Thymus (tissue), 11 donors: Measurements from ENCODE around the gene G2E3. TPM values are rescaled to one million over a fixed set of nuclear protein-coding genes. Genes with fewer than 3 reads are reported as not detected.
"Not testable (repeated sequence)": the region's sequence is repeated elsewhere in the genome, so short reads cannot be mapped to it uniquely, and the experiment has no call there.

Experiments
- DNase-seq, 9 donors: peaks; one replicate each; pipeline ENCODE4 v3.0.0-alpha.2; 2013; ENCODE audit warnings: low spot score in 9 of 9, low read depth in 6 of 9, missing footprints in 1 of 9
- H3K27ac ChIP-seq, 2 donors: one replicate each; pipeline ENCODE4 v1.5.1; 2013; ENCODE audit warnings: control low read depth in 1 of 2, low read depth in 1 of 2, low read length in 1 of 2, mild to moderate bottlenecking in 1 of 2, moderate library complexity in 1 of 2
- H3K27me3 ChIP-seq, 2 donors: one replicate each; pipeline ENCODE4 v1.5.1; 2013; ENCODE audit warnings: low read length in 1 of 2; ENCODE audit not compliant: control insufficient read depth in 2 of 2, insufficient read depth in 1 of 2
- H3K36me3 ChIP-seq, 2 donors: one replicate each; pipeline ENCODE4 v1.5.1; 2013; ENCODE audit warnings: low read length in 1 of 2, mild to moderate bottlenecking in 1 of 2, moderate library complexity in 1 of 2; ENCODE audit not compliant: control insufficient read depth in 2 of 2, insufficient read depth in 2 of 2
- H3K4me1 ChIP-seq, 2 donors: one replicate each; pipeline ENCODE4 v1.5.1; 2013; ENCODE audit warnings: low read length in 2 of 2; ENCODE audit not compliant: control insufficient read depth in 2 of 2, insufficient read depth in 2 of 2
- H3K4me3 ChIP-seq, 2 donors: one replicate each; pipeline ENCODE4 v1.5.1; 2013; ENCODE audit warnings: low read length in 2 of 2, control low read depth in 1 of 2, mild to moderate bottlenecking in 1 of 2
- H3K9me3 ChIP-seq, 2 donors: one replicate each; pipeline ENCODE4 v1.5.1; 2013; ENCODE audit warnings: low read length in 1 of 2, mild to moderate bottlenecking in 1 of 2; ENCODE audit not compliant: control insufficient read depth in 2 of 2, insufficient read depth in 1 of 2
- WGBS: extraction: QIAGEN DNeasy Blood & Tissue Kit; methylation state at CpG from one replicate; pipeline ENCODE4 v1.1.7; 2013; 5-methylcytosine and 5-hydroxymethylcytosine counted together
- polyA plus RNA-seq: library from polyadenylated mRNA; stranded (reverse); fragments of 200-250 nt; gene quantifications from one replicate; pipeline ENCODE4 v1.2.3, GENCODE V29; 2013
- total RNA-seq: library from RNA; stranded (reverse); fragments of 120-200 nt; gene quantifications from one replicate; pipeline ENCODE4 v1.2.4, GENCODE V29; 2013
- donor health status: healthy.

The G2E3 gene
- total and polyA plus RNA-seq, 2 donors, result 8.7 to 32.3 TPM

- no peak overlapping the region for H3K4me3 ChIP-seq
- H3K4me1 ChIP-seq, result peaks cover 0 to 3% of the 10 kb centered on the region in 2 donors
- no peak overlapping the region for H3K27ac ChIP-seq
- H3K27me3 ChIP-seq, result no peaks in the 10 kb centered on the region
- H3K9me3 ChIP-seq, result no peaks in the 10 kb centered on the region
- peak in 1 of 9 donors; percentile 9 for DNase-seq
- 98% methylated on average over 7 of the region's 7 CpGs for WGBS
- no peaks in the 10 kb centered on the region for H3K36me3 ChIP-seq
Measured at GRCh38 chr14:30527196-30527595, 31.8 kb upstream of the G2E3 start.

- Histone ChIP-seq H3K27ac (no peak overlapping the region), H3K9me3 (no peaks in the 10 kb centered on the region), H3K4me1 (no peaks in the 10 kb centered on the region), H3K36me3 (no peaks in the 10 kb centered on the region), H3K27me3 (no peaks in the 10 kb centered on the region), H3K4me3 (no peak overlapping the region)
- WGBS, result 92% methylated on average over 5 of the region's 5 CpGs
- no peak for DNase-seq
Measured at GRCh38 chr14:30528119-30528518, 30.8 kb upstream of the G2E3 start.

GRCh38 chr14:30528778-30529642 is 29.9 kb upstream of the G2E3 start:
- Histone ChIP-seq H3K9me3 (no peaks in the 10 kb centered on the region), H3K36me3 (no peaks in the 10 kb centered on the region), H3K27ac (no peak overlapping the region), H3K4me1 (no peaks in the 10 kb centered on the region), H3K27me3 (no peaks in the 10 kb centered on the region), H3K4me3 (no peak overlapping the region)
- WGBS, result 97% methylated on average over 12 of the region's 12 CpGs
- no peak for DNase-seq

GRCh38 chr14:30532264-30532663 is 26.7 kb upstream of the G2E3 start:
- Histone ChIP-seq H3K9me3 (no peaks in the 10 kb centered on the region), H3K4me3 (no peak overlapping the region), H3K36me3 (no peaks in the 10 kb centered on the region), H3K27me3 (no peaks in the 10 kb centered on the region), H3K27ac (no peak overlapping the region), H3K4me1 (no peaks in the 10 kb centered on the region)
- no peak for DNase-seq
- 97% methylated on average over 5 of the region's 5 CpGs for WGBS

GRCh38 chr14:30533126-30533525 is 25.8 kb upstream of the G2E3 start:
- Histone ChIP-seq H3K36me3 (no peaks in the 10 kb centered on the region), H3K9me3 (no peaks in the 10 kb centered on the region), H3K4me1 (no peaks in the 10 kb centered on the region), H3K4me3 (no peak overlapping the region), H3K27me3 (no peaks in the 10 kb centered on the region), H3K27ac (no peak overlapping the region)
- no peak for DNase-seq
- 100% methylated on average over 1 of the region's 1 CpG for WGBS

- H3K36me3 ChIP-seq, result no peaks in the 10 kb centered on the region
- no peaks in the 10 kb centered on the region for H3K4me1 ChIP-seq
- no peak overlapping the region for H3K27ac ChIP-seq
- no peaks in the 10 kb centered on the region for H3K9me3 ChIP-seq
- no peak for DNase-seq
- 98% methylated on average over 1 of the region's 1 CpG for WGBS
- no peak overlapping the region for H3K4me3 ChIP-seq
- no peaks in the 10 kb centered on the region for H3K27me3 ChIP-seq
Measured at GRCh38 chr14:30541318-30541717, 17.6 kb upstream of the G2E3 start.

- H3K4me3 ChIP-seq, H3K27me3 ChIP-seq, H3K4me1 ChIP-seq, H3K9me3 ChIP-seq, DNase-seq, H3K36me3 ChIP-seq, H3K27ac ChIP-seq: not testable (repeated sequence)
- 96% methylated on average over 4 of the region's 4 CpGs for WGBS
Measured at GRCh38 chr14:30546735-30547134, 12.2 kb upstream of the G2E3 start.

- Histone ChIP-seq H3K4me3 (no peak overlapping the region), H3K36me3 (no peaks in the 10 kb centered on the region), H3K27ac (no peak overlapping the region), H3K9me3 (no peaks in the 10 kb centered on the region), H3K27me3 (no peaks in the 10 kb centered on the region), H3K4me1 (no peaks in the 10 kb centered on the region)
- DNase-seq, result no peak
- 96% methylated on average over 40 of the region's 40 CpGs for WGBS
Measured at GRCh38 chr14:30547388-30548048, 11.4 kb upstream of the G2E3 start.

GRCh38 chr14:30550335-30550734 is 8.6 kb upstream of the G2E3 start:
- Histone ChIP-seq H3K27me3 (no peaks in the 10 kb centered on the region), H3K27ac (no peak overlapping the region), H3K9me3 (no peaks in the 10 kb centered on the region), H3K4me3 (no peak overlapping the region), H3K36me3 (no peaks in the 10 kb centered on the region), H3K4me1 (no peaks in the 10 kb centered on the region)
- no peak for DNase-seq
